Lung (tissue), 12 donors: Measurements from ENCODE around the gene GLCE. TPM values are rescaled to one million over a fixed set of nuclear protein-coding genes. Genes with fewer than 3 reads are reported as not detected.

ENCODE experiments used
- ATAC-seq: fragments of 200-7000 bp; cut with Tn5 transposase; one replicate; pipeline ENCODE4 v1.9.1; 2020; ENCODE audit warnings: moderate number of reproducible peaks; ENCODE audit not compliant: insufficient read depth, low FRiP score
- DNase-seq, 3 donors: peaks; one replicate each; pipeline ENCODE4 v3.0.0-alpha.2; 2013 to 2017
- H3K27ac ChIP-seq, 2 donors: one replicate each; pipeline ENCODE4 v1.5.1; 2013; ENCODE audit warnings: mild to moderate bottlenecking in 2 of 2, moderate library complexity in 2 of 2, control low read depth in 1 of 2, inconsistent platforms in 1 of 2, low read depth in 1 of 2, low read length in 1 of 2
- H3K27me3 ChIP-seq, 3 donors: one replicate each; pipeline ENCODE4 v1.5.1; 2013; ENCODE audit warnings: low read length in 2 of 3; ENCODE audit not compliant: control insufficient read depth in 3 of 3, insufficient read depth in 3 of 3
- H3K36me3 ChIP-seq, 4 donors: one replicate each; pipeline ENCODE4 v1.5.1; 2013; ENCODE audit warnings: low read length in 4 of 4, mild to moderate bottlenecking in 1 of 4, moderate library complexity in 1 of 4; ENCODE audit not compliant: control insufficient read depth in 4 of 4, insufficient read depth in 4 of 4
- H3K4me1 ChIP-seq, 5 donors: one replicate each; pipeline ENCODE4 v1.5.1; 2013; ENCODE audit warnings: low read length in 5 of 5, mild to moderate bottlenecking in 2 of 5, moderate library complexity in 1 of 5; ENCODE audit not compliant: control insufficient read depth in 5 of 5, insufficient read depth in 5 of 5
- H3K4me3 ChIP-seq: one replicate; pipeline ENCODE4 v1.5.1; 2013; ENCODE audit warnings: mild to moderate bottlenecking, control low read depth, moderate library complexity
- H3K9ac ChIP-seq, 2 donors: one replicate each; pipeline ENCODE4 v1.5.1; 2013; ENCODE audit warnings: low read length in 2 of 2, control low read depth in 1 of 2; ENCODE audit not compliant: insufficient read depth in 1 of 2
- H3K9me3 ChIP-seq, 4 donors: one replicate each; pipeline ENCODE4 v1.5.1; 2013; ENCODE audit warnings: low read length in 3 of 4, mild to moderate bottlenecking in 1 of 4, moderate library complexity in 1 of 4; ENCODE audit not compliant: control insufficient read depth in 4 of 4, insufficient read depth in 3 of 4
- WGBS, 2 donors: extraction: QIAGEN DNeasy Blood & Tissue Kit; methylation state at CpG; one replicate each; pipeline ENCODE4 v1.1.7; 2013; 5-methylcytosine and 5-hydroxymethylcytosine counted together
- polyA plus RNA-seq, 2 donors: library from polyadenylated mRNA; stranded (reverse); fragments of 200-250 nt; gene quantifications; one replicate each; pipeline ENCODE4 v1.2.1, GENCODE V29; 2013
- total RNA-seq, 2 donors: library from RNA; depleted of rRNA in 1 of 2; stranded (reverse); fragments of >200 nt in 1 of 2; gene quantifications; one replicate each; pipeline ENCODE4 v1.2.1, GENCODE V29; 2014 to 2021
- TF ChIP-seq, protein P1 (sequence below): IDR thresholded peaks from 2 replicates; pipeline ENCODE4 v1.5.1; 2012; ENCODE audit warnings: mild to moderate bottlenecking; ENCODE audit errors: control extremely low read depth, extremely low read depth
- donor health status: control.
- donor health status: control.
- donor health status: Bipolar disorder and iron deficiency.
- donor health status: healthy.
- donor health status: DM: yes; HTN: yes; CAD: no.

Gene GLCE
- total and polyA plus RNA-seq, 4 donors, result 13.5 to 76.7 (median 17.9) TPM

DNA sequence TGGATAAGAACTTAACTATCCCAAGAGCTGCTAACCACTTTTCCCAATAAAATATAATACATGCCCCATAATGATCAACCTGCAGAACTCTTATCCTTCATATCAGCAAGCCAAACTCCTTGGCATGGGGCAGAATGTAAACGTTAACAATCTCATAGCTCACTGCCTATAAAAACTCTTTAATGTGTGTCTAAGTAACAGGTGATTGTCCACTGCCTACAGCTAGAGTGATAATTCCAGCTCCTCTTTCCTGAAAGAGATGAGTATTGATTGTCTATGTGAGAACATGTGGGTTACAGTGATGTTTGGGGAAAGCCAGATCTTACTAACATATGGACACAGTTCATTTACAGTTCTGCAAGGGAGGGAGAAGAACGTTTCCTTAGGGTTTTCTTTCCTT is 11.3 kb upstream of the GLCE start:
- 68 to 80% methylated on average over 2 of the region's 2 CpGs for WGBS, 2 donors
- DNase-seq (no peak), ATAC-seq (no peak)
- H3K27me3 ChIP-seq, result no peaks in the 10 kb centered on the region
- peaks cover 0 to 2% (median 0%) of the 10 kb centered on the region in 5 donors for H3K4me1 ChIP-seq
- no peaks in the 10 kb centered on the region for H3K9me3 ChIP-seq
- TF ChIP-seq, protein P1, sequence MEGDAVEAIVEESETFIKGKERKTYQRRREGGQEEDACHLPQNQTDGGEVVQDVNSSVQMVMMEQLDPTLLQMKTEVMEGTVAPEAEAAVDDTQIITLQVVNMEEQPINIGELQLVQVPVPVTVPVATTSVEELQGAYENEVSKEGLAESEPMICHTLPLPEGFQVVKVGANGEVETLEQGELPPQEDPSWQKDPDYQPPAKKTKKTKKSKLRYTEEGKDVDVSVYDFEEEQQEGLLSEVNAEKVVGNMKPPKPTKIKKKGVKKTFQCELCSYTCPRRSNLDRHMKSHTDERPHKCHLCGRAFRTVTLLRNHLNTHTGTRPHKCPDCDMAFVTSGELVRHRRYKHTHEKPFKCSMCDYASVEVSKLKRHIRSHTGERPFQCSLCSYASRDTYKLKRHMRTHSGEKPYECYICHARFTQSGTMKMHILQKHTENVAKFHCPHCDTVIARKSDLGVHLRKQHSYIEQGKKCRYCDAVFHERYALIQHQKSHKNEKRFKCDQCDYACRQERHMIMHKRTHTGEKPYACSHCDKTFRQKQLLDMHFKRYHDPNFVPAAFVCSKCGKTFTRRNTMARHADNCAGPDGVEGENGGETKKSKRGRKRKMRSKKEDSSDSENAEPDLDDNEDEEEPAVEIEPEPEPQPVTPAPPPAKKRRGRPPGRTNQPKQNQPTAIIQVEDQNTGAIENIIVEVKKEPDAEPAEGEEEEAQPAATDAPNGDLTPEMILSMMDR, result no peak
- no peak overlapping the region for H3K9ac ChIP-seq
- H3K36me3 ChIP-seq, result no peaks in the 10 kb centered on the region
- no peak overlapping the region for H3K27ac ChIP-seq
- H3K4me3 ChIP-seq, result no peak overlapping the region

DNA sequence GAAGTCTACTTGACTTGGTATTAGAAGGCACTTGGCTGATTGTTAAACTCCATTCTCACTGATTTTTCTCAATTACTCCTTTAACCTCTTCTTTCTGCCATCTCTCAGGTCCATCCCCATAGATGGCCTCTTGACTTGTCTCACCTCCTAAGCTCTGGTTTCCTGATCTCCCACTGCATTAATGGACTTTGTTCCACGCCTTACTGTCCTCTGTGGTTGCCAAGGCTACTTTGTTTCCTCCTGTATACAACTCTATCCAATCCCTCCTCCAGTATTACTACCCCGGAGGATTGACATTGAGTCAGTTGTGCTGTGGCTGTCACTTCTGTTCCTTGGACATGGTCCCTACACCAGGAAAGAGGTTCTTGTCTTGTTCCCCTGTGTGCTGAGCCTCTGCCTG is 10.6 kb upstream of the GLCE start:
- Histone ChIP-seq H3K36me3 (no peaks in the 10 kb centered on the region), H3K4me3 (no peak overlapping the region), H3K9me3 (no peaks in the 10 kb centered on the region), H3K27ac (no peak overlapping the region), H3K9ac (no peak overlapping the region), H3K27me3 (no peaks in the 10 kb centered on the region), H3K4me1 (peaks cover 0 to 4% (median 0%) of the 10 kb centered on the region in 5 donors)
- 70 to 83% methylated on average over 2 of the region's 2 CpGs for WGBS, 2 donors
- TF ChIP-seq, protein P1, result no peak
- ATAC-seq, result no peak
- no peak for DNase-seq

DNA sequence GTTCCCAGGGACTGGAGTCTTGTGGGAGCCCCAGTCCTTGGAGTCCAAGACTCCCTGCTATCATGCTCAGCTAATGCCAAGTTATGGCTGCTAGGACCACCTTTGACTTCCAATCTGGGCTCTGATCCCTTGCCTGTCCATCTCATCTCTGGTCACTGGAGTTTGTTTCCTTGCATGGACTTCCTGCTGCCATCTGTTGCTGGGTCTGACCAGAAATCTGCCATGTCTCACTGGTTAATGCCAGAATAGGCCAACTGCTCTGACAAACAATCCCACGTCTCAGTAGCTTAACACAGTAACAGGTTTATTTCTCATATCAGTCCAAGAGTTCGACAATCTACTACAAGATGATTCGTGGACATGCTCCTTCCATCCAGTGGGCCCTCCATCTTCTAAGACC is 10.1 kb upstream of the GLCE start:
- Histone ChIP-seq H3K9ac (no peak overlapping the region), H3K36me3 (no peaks in the 10 kb centered on the region)
- WGBS, 2 donors, result 89 to 96% methylated on average over 3 of the region's 3 CpGs

More for the DNA sequence above, 10.1 kb upstream of the GLCE start:
- ATAC-seq, result no peak
- H3K27ac ChIP-seq, result no peak overlapping the region
- H3K9me3 ChIP-seq, result no peaks in the 10 kb centered on the region
- TF ChIP-seq, protein P1, result no peak
- H3K4me1 ChIP-seq, result peaks cover 0 to 5% (median 0%) of the 10 kb centered on the region in 5 donors
- DNase-seq, result no peak
- H3K4me3 ChIP-seq, result no peak overlapping the region
- H3K27me3 ChIP-seq, result no peaks in the 10 kb centered on the region
